Activated T-helper 1 cell treated with anti-CD3 and anti-CD28 coated beads, Interleukin-2, amount 50 U/mL, for 16 hours (primary cell): ENCODE results near the gene DIPK1B.
"Not testable (repeated sequence)": the region's sequence is repeated elsewhere in the genome, so short reads cannot be mapped to it uniquely, and the experiment has no call there.

Experiments used
- DNase-seq, 2 donors: peaks; one replicate each; pipeline ENCODE4 v3.0.0-alpha.2; 2020; ENCODE audit warnings: low read depth in 1 of 2, low spot score in 1 of 2

Gene DIPK1B

GRCh38 chr9:136751814-136752213 is 39.4 kb downstream of the DIPK1B start:
- DNase-seq = no peak

DNA sequence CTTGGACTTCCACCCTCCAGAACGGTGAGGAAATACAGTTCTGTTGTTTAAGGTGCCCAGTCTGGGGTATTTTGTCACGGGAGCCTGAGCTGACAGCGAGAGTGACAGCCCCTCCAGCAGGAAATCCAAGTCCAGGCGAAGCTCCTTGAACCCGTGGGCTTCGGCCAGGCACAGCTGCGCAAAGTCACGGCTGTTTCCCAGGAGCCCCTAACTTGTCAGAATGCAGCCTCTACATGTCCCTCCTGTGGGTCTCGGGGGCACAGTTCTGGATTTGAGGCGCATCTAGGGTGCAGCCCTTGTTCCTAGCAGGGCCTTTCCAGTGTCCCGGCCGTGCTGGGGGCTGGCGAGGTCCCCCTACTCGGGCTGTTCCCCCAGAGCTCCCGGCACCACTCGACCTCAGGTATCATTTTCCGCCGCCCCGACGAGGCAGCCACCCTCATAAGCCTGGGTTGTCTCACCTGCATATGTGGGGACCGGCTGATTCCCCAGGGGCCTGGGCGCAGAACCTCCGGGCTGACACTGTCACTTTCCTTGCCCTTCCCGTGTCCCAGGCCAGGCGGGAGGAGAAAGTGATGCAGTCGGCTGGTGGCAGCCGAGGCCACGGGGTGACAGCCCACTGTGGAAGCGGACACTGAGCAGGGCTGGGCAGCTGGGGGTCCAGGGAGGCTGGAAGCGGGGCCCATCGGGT is 41.1 kb downstream of the DIPK1B start:
- DNase-seq = no peak

GRCh38 chr9:136754059-136754572 is 41.7 kb downstream of the DIPK1B start:
- no peak for DNase-seq

GRCh38 chr9:136754626-136755301 is 42.4 kb downstream of the DIPK1B start:
- no peak for DNase-seq

GRCh38 chr9:136755302-136756133 is 43.1 kb downstream of the DIPK1B start:
- DNase-seq = not testable (repeated sequence)

- DNase-seq = no peak
Observed at GRCh38 chr9:136756134-136756438, 43.7 kb downstream of the DIPK1B start.

DNA sequence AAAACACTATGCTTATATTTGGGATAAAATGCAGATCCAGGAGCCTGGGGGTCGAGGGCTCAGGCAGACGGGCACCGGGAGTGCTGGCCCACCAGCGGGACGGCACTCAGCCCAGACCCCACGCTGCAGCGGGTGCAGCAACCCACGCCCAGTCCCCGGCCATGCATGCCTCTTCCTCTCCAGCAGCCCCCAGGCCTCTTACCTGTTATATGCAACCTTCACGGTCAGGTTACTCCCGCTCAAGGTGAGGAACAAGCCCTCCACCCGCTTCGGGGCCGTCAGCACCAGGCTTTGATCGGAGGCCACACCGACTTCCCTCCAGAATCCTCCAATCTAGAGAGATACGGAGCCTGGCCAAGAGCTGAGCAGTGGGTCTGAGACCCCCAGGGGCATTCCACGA is 44.5 kb downstream of the DIPK1B start:
- DNase-seq = no peak

DNA sequence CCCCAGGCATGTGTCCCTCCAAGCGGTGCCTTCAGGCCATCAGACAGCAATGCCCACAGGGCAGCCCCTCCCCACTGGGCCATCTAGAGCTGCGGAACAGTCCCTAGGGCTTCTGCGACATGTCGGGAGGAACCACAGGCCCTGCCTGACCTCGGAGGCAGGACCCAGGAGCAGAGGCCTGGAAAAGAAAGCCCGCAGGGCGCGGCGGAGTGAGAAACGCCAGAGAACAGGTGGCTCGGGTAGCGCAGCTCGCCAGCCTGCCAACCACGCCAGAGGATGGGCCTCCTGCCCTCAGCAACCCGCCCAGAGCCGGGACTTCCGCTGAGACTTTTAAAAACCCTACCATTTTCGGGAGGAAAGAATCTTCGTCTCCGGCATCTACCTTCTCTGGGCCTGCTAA is 45.0 kb downstream of the DIPK1B start:
- no peak for DNase-seq

DNA sequence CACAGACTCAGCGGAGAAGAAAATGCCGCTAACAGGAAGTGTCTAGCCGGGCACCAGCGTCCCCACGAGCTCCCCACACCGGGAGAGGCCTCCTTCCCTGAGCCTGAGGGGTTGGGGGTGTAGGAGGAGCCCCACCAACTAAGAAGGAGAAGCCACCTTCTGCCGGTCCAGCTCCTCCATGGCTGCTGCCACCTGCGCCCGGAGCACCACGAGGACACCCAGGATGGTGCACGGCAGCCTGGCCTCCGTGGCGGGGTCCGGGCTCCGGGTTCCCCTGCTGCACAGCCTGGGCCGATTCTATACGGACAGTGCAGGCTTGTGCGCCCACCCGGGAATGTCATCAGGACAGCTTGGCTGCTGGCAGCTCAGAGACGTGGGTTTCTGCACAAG is 45.4 kb downstream of the DIPK1B start:
- no peak for DNase-seq

GRCh38 chr9:136759001-136759400 is 46.6 kb downstream of the DIPK1B start:
- no peak for DNase-seq

GRCh38 chr9:136759436-136760325 is 47.3 kb downstream of the DIPK1B start:
- no peak for DNase-seq

DNA sequence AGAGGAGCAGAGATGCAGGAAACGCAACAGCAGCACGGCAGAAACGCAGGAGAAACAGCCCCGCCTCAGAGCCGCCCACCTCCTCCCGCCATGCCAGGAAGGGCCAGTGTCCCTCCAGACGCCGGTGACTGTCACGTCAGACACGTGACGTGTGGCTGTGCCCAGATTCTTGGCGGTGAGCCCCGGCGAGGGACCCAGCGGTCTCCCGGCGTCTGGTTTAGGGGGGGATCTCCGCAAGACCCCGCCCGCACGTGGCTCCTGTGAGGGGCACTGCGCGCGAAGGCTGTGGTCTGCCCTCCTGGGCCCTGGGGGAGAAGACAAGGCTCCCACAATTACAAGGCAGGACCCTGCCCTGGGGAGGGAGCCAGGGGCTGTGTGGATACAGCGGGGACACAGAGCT is 48.1 kb downstream of the DIPK1B start:
- no peak for DNase-seq

DNA sequence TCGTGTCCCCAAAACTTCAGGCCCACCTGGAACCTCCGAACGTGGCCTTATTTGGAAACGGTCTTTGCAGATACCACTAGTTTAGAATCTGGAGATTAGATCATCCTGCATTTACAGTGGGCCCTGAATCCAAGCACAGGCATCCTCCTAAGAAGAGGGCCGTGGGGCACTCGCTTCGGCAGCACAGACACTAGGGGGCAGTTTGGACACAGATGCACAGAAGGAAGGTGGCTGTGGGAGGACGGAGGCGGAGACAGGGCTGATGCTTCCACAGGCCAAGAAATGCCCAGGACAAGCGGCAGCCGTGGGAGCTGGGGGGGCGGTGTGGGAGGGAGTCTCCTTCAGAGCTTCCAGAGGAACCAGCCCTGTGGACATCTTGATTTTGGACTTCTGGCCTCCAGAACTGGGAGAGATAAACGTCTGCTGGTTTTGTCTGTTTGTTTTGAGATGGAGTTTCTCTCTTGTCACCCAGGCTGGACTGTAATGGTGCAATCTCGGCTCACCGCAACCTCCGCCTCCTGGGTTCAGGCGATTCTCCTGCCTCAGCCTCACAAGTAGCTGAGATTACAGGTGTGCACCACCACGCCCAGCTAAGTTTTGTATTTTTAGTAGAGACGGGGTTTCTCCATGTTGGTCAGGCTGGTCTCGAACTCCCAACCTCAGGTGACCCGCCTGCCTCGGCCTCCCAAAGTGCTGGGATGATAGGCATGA is 48.6 kb downstream of the DIPK1B start:
- DNase-seq = not testable (repeated sequence)

GRCh38 chr9:136761545-136761981 is 49.2 kb downstream of the DIPK1B start:
- DNase-seq = no peak

- no peak for DNase-seq
Observed at GRCh38 chr9:136762221-136762691, 49.9 kb downstream of the DIPK1B start.

- peak in 1 of 2 donors; percentile 20 for DNase-seq
Observed at GRCh38 chr9:136762915-136763648, 50.7 kb downstream of the DIPK1B start.

GRCh38 chr9:136763649-136764035 is 51.3 kb downstream of the DIPK1B start:
- DNase-seq = no peak

DNA sequence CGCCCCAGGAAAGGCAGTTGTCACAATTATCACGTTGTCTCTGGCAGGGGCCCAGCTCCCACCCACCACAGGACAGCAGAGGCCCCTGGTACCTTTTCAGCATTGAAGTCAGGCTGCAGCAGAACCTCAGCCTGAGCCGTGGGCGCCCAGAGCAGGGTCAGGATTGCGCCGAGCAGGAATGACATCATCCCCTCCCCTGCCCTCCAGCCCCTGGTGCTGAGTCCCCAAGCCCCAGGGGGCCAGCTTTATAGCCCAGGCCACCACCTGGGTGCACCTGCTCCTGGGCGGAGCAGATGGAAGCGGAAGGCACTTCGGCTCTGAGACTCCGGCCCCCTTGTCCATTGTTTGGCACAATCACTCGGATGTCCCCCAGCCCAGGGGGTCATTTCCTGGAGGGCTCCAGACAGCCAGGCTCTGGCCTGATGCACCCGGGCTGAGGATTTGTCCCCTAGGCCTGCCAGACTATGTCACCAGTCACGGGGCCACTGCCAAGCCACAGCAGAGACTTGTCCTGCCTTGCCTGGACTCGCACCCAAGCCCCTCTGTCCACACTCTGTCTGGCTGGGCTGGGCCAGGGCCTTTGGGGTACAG is 52.0 kb downstream of the DIPK1B start, which contains the start of gene LCN15:
Gene LCN15 (minus strand): TSS at position 218 of the 591 bp plus-strand sequence. CDS start 30 bp downstream, at position 188.
- no peak for DNase-seq

DNA sequence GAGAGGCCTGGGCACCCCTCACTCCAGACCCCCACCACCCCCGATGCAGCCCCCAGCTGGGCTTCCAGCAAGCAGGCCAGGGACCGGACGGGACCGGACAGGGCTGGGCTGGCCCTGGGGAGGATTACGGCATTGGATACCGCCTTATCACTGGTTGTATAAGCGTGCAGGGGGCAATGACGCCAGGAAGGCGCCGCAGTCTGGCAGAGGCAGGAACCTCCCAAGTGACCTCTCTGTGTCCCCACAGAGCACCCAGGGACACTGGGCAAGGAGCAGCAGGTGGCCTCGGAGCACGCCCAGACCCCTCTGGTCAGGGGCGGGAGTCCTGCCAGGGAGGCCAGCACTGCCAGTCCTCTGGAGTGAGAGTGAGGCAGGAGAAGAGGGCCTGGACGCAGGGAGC is 52.7 kb downstream of the DIPK1B start:
- DNase-seq = no peak
